BLaER1 treated with 17β-estradiol and CSF1 and Interleukin-3, amounts not matched to agents 10 nM and 100 nM (cell line): ENCODE results near the gene AKR7A2.
"Not testable (repeated sequence)": the region's sequence is repeated elsewhere in the genome, so short reads cannot be mapped to it uniquely, and the experiment has no call there.

Source experiments
- H3K27ac ChIP-seq, 11 experiments: shearing (Covaris generic); formaldehyde crosslinking; 2 replicates each; pipeline ENCODE4 v1.8.1; 2022
- H3K27me3 ChIP-seq, 11 experiments: shearing (Covaris generic); formaldehyde crosslinking; 2 replicates each; pipeline ENCODE4 v1.8.1; 2022
- H3K36me3 ChIP-seq, 11 experiments: shearing (Covaris generic); formaldehyde crosslinking; 2 replicates each; pipeline ENCODE4 v1.8.1; 2022
- H3K4me1 ChIP-seq, 10 experiments: shearing (Covaris generic); formaldehyde crosslinking; 2 replicates each; pipeline ENCODE4 v1.8.1; 2022
- H3K4me2 ChIP-seq, 11 experiments: shearing (Covaris generic); formaldehyde crosslinking; 2 replicates each; pipeline ENCODE4 v1.8.1; 2022
- H3K4me3 ChIP-seq, 10 experiments: shearing (Covaris generic); formaldehyde crosslinking; 2 replicates each; pipeline ENCODE4 v1.8.1; 2022
- H3K9ac ChIP-seq, 11 experiments: shearing (Covaris generic); formaldehyde crosslinking; 2 replicates each; pipeline ENCODE4 v1.8.1; 2022
- H3K9me3 ChIP-seq, 11 experiments: shearing (Covaris generic); formaldehyde crosslinking; replicated peaks in 1 of 11; 2 replicates each; pipeline ENCODE4 v1.8.1; 2022
- H4K20me1 ChIP-seq, 11 experiments: shearing (Covaris generic); formaldehyde crosslinking; 2 replicates each; pipeline ENCODE4 v1.8.1; 2022
- Cebpa-rat ChIP-seq, 11 experiments: shearing (Covaris generic); IDR thresholded peaks; 2 replicates each; pipeline ENCODE4 v1.8.1; 2022

AKR7A2 gene

GRCh38 chr1:19287436-19288185 lies 24.3 kb downstream of the AKR7A2 start:
- H3K36me3 ChIP-seq, result peaks cover 0 to 12% (median 6%) of the 10 kb centered on the region in 11 experiments; a peak in 8 of 22 replicates
- no peak overlapping the region for H3K27ac ChIP-seq
- H4K20me1 ChIP-seq, result no peaks in the 10 kb centered on the region; a peak in 1 of 22 replicates
- no peak overlapping the region for H3K4me3 ChIP-seq
- TF ChIP-seq Cebpa-rat (IDR thresholded peaks at IDR 0.05), result no peak
- H3K4me2 ChIP-seq, result peak overlapping the region in 5 of 11 experiments; percentile 79 to 86 (median 84); a peak in 3 of 22 replicates
- peaks cover 5 to 22% (median 8%) of the 10 kb centered on the region in 11 experiments; a peak in 18 of 22 replicates for H3K27me3 ChIP-seq
- H3K4me1 ChIP-seq, result peaks cover 4 to 10% (median 7%) of the 10 kb centered on the region in 10 experiments; a peak in 15 of 20 replicates
- H3K9me3 ChIP-seq, result peaks cover 11 to 21% (median 14%) of the 10 kb centered on the region in 11 experiments; a peak in 20 of 22 replicates
- no peak overlapping the region for H3K9ac ChIP-seq

GRCh38 chr1:19285807-19286206 lies 26.1 kb downstream of the AKR7A2 start:
- H3K4me3 ChIP-seq, H3K9ac ChIP-seq, H3K9me3 ChIP-seq, H3K4me1 ChIP-seq, H3K4me2 ChIP-seq, H3K36me3 ChIP-seq, H3K27ac ChIP-seq, H4K20me1 ChIP-seq: not testable (repeated sequence)
- peaks cover 5 to 22% (median 8%) of the 10 kb centered on the region in 11 experiments; a peak in 18 of 22 replicates for H3K27me3 ChIP-seq

DNA sequence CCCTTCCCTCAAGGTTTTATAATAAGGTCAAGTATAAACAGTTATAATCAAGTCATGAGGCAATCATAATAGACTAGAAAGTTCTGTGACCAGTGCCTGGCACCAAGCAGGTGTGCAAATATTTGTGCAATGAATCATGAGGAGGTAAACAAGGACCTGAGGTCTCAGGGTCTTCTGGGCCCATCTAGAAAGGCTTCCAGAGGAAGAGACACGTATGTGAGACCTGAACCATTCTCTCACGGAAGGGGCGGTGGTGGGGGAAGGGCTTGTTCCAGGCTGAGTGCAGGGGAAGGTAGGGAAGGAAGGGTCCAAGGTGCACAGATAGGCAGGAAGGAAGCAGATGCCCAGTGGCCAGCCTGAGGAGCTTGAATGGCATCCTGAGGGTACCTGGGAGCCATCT lies 26.6 kb downstream of the AKR7A2 start:
- H3K4me3 ChIP-seq, H3K9ac ChIP-seq, H4K20me1 ChIP-seq, H3K36me3 ChIP-seq, H3K4me2 ChIP-seq, H3K4me1 ChIP-seq, H3K9me3 ChIP-seq, H3K27ac ChIP-seq: not testable (repeated sequence)
- peaks cover 5 to 22% (median 8%) of the 10 kb centered on the region in 11 experiments; a peak in 18 of 22 replicates for H3K27me3 ChIP-seq

DNA sequence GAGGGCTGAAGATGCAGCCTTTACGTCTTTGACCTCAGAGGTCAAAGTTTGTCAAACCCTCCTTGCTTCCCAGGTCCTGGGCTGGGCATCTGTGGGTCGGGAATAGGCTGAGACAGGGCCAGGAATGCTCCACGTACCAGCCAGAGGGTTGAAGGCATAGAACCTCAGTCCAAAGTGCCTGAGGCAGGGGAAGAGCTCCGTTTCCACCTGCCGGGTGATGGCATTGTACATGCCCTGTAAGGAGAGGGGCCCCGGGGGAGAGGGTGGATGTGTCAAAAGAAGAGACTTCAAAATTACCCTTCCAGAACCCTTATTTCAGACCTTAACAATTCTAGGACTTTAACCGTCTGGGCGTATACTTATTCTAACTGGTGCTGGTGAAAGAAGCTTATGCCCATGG lies 27.1 kb downstream of the AKR7A2 start:
- Histone ChIP-seq H4K20me1 (no peaks in the 10 kb centered on the region; a peak in 1 of 22 replicates), H3K9ac (no peak overlapping the region), H3K4me2 (no peak overlapping the region), H3K27me3 (peaks cover 5 to 21% (median 8%) of the 10 kb centered on the region in 11 experiments; a peak in 18 of 22 replicates), H3K36me3 (0 out of 22 replicates have a peak, but pooled peaks cover 0 to 4% (median 0%) of the 10 kb centered on the region in 11 experiments), H3K4me1 (peaks cover 4 to 10% (median 7%) of the 10 kb centered on the region in 10 experiments; a peak in 15 of 20 replicates), H3K9me3 (no peaks in the 10 kb centered on the region), H3K27ac (no peak overlapping the region), H3K4me3 (no peak overlapping the region)
- TF ChIP-seq Cebpa-rat (IDR thresholded peaks at IDR 0.05), result no peak

DNA sequence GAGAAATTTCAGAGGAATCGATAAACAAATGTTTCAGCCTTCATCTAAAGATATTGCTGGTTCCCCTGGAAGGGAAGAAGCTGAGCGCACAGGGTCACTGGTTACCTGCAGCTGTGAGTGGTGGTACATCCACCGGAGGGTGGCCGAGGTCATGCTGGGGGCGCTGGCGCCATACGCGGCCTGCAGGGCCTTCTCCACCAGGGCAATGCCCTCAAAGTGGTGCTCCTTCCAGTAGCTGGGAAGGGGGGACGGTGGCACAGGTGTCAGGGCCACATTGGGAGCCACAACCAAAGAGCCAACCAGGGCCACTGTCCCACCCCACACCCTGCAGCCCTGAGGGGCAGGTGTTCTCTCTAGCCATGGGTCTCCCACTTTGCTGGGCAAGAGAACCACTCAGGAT lies 28.1 kb downstream of the AKR7A2 start:
- Histone ChIP-seq H3K4me2 (no peak overlapping the region), H3K36me3 (0 out of 22 replicates have a peak, but pooled peaks cover 0 to 4% (median 0%) of the 10 kb centered on the region in 11 experiments), H3K4me3 (no peak overlapping the region), H3K27ac (no peak overlapping the region), H3K9me3 (no peaks in the 10 kb centered on the region), H3K9ac (no peak overlapping the region), H3K27me3 (peaks cover under 1 to 12% (median 3%) of the 10 kb centered on the region in 11 experiments; a peak in 18 of 22 replicates), H4K20me1 (no peaks in the 10 kb centered on the region; a peak in 1 of 22 replicates), H3K4me1 (peaks cover 2 to 7% (median 3%) of the 10 kb centered on the region in 10 experiments; a peak in 15 of 20 replicates)
- TF ChIP-seq Cebpa-rat (IDR thresholded peaks at IDR 0.05), result no peak

DNA sequence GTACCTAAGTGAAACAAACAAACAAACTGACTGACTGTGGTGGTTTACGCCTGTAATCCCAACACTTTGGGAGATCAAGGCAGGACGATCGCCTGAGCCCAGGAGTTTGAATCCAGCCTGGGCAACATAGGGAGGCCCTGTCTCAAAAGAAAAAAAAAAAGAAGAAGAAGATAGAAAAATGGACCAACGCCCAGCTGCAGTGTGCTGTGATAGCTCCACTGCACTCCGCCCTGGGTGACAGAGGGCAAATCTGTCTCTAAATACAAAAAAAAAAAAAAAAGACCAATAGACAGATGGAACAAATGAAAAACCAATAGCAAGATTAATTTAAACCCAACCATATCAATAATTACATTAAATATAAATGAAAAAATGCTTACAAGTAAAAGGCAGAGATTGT lies 37.3 kb downstream of the AKR7A2 start:
- no peaks in the 10 kb centered on the region for H4K20me1 ChIP-seq
- peaks cover 12 to 23% (median 21%) of the 10 kb centered on the region in 11 experiments for H3K9me3 ChIP-seq
- no peak overlapping the region for H3K27ac ChIP-seq
- H3K36me3 ChIP-seq, result peaks cover 0 to 13% (median 0%) of the 10 kb centered on the region in 11 experiments; a peak in 4 of 22 replicates
- H3K27me3 ChIP-seq, result no peaks in the 10 kb centered on the region
- no peak overlapping the region for H3K9ac ChIP-seq
- no peaks in the 10 kb centered on the region for H3K4me1 ChIP-seq
- H3K4me3 ChIP-seq, result no peak overlapping the region
- H3K4me2 ChIP-seq, result no peak overlapping the region
- TF ChIP-seq Cebpa-rat (IDR thresholded peaks at IDR 0.05), result no peak

GRCh38 chr1:19273844-19274531 lies 38.0 kb downstream of the AKR7A2 start:
- not testable (repeated sequence) for H3K27ac ChIP-seq, H3K4me1 ChIP-seq, H3K4me2 ChIP-seq, H3K4me3 ChIP-seq, H3K9ac ChIP-seq, H4K20me1 ChIP-seq, H3K27me3 ChIP-seq
- peaks cover 0 to 13% (median 0%) of the 10 kb centered on the region in 11 experiments; a peak in 4 of 22 replicates for H3K36me3 ChIP-seq
- H3K9me3 ChIP-seq, result peaks cover 12 to 23% (median 21%) of the 10 kb centered on the region in 11 experiments

DNA sequence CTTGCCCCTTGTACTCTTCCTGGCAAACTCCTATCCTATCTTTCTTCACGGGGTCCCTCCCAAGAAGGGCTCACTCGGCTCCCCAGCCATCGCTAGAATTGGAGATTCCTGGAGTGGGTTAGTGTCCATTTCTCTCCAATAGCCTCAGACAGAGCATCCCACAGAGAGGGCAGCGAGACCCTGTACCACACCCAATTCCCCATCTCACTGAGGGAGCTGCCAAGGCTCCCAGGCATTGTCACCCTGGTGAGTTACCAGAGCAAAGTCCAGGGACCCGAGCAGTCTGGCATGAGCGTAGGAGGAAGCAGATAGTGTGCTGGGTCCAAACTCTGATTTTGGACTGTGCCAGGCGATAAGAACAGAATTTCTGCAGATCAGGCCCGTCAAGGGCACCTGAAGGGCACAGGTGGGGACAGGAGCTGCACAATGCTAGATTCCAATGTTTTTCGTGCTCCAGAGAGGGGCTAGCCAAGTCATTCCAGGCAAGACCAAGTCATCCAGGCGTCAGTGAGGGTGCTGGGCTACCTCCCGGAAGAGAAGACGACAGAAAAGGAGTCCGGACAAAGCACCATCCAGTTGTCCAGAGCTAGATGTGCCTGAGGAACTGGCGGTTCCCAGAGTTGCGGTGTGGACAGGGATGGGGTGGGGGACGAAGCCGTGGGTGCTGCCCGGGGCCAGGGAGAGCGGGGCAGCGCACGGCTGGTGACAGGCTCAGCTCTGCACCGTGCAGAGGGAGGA lies 38.7 kb downstream of the AKR7A2 start:
- Histone ChIP-seq H3K4me1 (no peaks in the 10 kb centered on the region), H4K20me1 (peaks cover 0 to 6% (median 0%) of the 10 kb centered on the region in 11 experiments; a peak in 1 of 22 replicates), H3K9me3 (peaks cover 12 to 23% (median 21%) of the 10 kb centered on the region in 11 experiments), H3K9ac (no peak overlapping the region), H3K4me3 (no peak overlapping the region), H3K27ac (no peak overlapping the region), H3K4me2 (no peak overlapping the region), H3K36me3 (peaks cover 0 to 13% (median 0%) of the 10 kb centered on the region in 11 experiments; a peak in 4 of 22 replicates), H3K27me3 (no peaks in the 10 kb centered on the region)
- no peak for TF ChIP-seq Cebpa-rat (IDR thresholded peaks at IDR 0.05)

- no peak overlapping the region for H3K4me3 ChIP-seq
- no peaks in the 10 kb centered on the region for H3K4me1 ChIP-seq
- H3K27ac ChIP-seq, result no peak overlapping the region
- no peak overlapping the region for H3K4me2 ChIP-seq
- peaks cover 0 to 6% (median 0%) of the 10 kb centered on the region in 11 experiments; a peak in 1 of 22 replicates for H4K20me1 ChIP-seq
- no peak for TF ChIP-seq Cebpa-rat (IDR thresholded peaks at IDR 0.05)
- H3K9ac ChIP-seq, result no peak overlapping the region
- H3K36me3 ChIP-seq, result peaks cover 0 to 13% (median 0%) of the 10 kb centered on the region in 11 experiments; a peak in 4 of 22 replicates
- no peaks in the 10 kb centered on the region for H3K27me3 ChIP-seq
- peaks cover 12 to 23% (median 18%) of the 10 kb centered on the region in 11 experiments for H3K9me3 ChIP-seq
These were observed 39.9 kb downstream of the AKR7A2 start for GRCh38 chr1:19272064-19272463.

GRCh38 chr1:19270343-19270730 lies 41.6 kb downstream of the AKR7A2 start:
- not testable (repeated sequence) for H3K4me2 ChIP-seq, H4K20me1 ChIP-seq, H3K27me3 ChIP-seq, H3K27ac ChIP-seq, H3K4me3 ChIP-seq, H3K4me1 ChIP-seq, H3K9ac ChIP-seq
- peaks cover 0 to 13% (median 0%) of the 10 kb centered on the region in 11 experiments; a peak in 4 of 22 replicates for H3K36me3 ChIP-seq
- peaks cover 12 to 19% (median 14%) of the 10 kb centered on the region in 11 experiments for H3K9me3 ChIP-seq

- H3K27me3 ChIP-seq, H3K27ac ChIP-seq: not testable (repeated sequence)
These were observed 42.3 kb downstream of the AKR7A2 start for GRCh38 chr1:19269427-19270342.

More at GRCh38 chr1:19269427-19270342, 42.3 kb downstream of the AKR7A2 start:
- H3K36me3 ChIP-seq, H3K4me2 ChIP-seq, H4K20me1 ChIP-seq, H3K4me3 ChIP-seq, H3K9ac ChIP-seq, H3K4me1 ChIP-seq: not testable (repeated sequence)
- H3K9me3 ChIP-seq, result peaks cover 5 to 13% (median 7%) of the 10 kb centered on the region in 11 experiments
